ENCODE results near the gene SLC25A21. TPM values are rescaled to one million over a fixed set of nuclear protein-coding genes. Genes with fewer than 3 reads are reported as not detected.

The SLC25A21 gene
- polyA plus RNA-seq, 1 experiment, result 1.5 TPM

DNA sequence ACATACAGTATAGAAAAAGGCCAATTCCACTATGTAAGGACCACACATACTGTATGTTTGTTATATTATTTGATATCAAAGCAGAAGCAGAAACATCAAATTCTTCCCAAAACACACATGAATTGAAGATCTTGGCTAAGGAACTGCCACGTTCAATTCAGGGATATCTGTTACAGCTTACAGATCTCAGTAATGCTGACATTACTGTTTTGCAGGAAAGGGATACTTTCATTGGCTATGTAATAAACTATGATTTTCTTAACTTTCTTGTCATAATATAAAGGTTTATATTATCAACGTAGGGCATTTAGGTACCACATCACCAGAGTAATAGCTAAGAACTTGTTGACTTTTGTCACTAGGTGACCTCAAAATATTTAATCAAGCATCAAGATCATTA lies 362.2 kb downstream of the SLC25A21 start:
- ChIA-PET CTCF (no interaction called here), POLR2A (no interaction called here)
- Histone ChIP-seq H3K9me3 (ENCODE audit: control insufficient read depth, insufficient read depth, low read length) (no peaks in the 10 kb centered on the region), H3K4me3 (ENCODE audit: low read depth, low read length) (no peak overlapping the region), H3K27ac (ENCODE audit: low read depth, low read length) (no peak overlapping the region), H3K27me3 (ENCODE audit: control insufficient read depth, insufficient read depth, low read length) (no peaks in the 10 kb centered on the region)
- TF ChIP-seq, protein P1, sequence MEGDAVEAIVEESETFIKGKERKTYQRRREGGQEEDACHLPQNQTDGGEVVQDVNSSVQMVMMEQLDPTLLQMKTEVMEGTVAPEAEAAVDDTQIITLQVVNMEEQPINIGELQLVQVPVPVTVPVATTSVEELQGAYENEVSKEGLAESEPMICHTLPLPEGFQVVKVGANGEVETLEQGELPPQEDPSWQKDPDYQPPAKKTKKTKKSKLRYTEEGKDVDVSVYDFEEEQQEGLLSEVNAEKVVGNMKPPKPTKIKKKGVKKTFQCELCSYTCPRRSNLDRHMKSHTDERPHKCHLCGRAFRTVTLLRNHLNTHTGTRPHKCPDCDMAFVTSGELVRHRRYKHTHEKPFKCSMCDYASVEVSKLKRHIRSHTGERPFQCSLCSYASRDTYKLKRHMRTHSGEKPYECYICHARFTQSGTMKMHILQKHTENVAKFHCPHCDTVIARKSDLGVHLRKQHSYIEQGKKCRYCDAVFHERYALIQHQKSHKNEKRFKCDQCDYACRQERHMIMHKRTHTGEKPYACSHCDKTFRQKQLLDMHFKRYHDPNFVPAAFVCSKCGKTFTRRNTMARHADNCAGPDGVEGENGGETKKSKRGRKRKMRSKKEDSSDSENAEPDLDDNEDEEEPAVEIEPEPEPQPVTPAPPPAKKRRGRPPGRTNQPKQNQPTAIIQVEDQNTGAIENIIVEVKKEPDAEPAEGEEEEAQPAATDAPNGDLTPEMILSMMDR (IDR thresholded peaks at IDR 0.05; ENCODE audit: low read depth, low read length), result no peak
- no peak for DNase-seq (ENCODE audit: low read depth, low spot score)

DNA sequence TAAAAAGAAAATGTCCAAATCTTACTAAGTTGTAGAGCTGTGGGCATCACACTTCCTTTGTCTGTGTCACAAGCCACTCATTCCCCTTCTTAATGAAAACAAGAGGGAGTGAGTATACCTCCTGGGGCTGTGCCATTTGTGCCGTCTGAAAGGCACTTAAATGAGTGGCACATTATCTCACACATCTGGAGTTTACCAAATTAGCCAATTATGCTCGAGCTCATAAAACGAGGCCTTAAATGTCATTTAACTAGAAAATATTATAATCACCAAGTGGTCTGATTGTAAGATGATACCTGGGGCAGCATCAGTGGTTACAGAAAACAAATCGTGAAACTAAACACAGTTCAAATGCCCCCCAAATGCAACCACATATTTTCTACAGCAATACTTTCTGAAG lies 364.7 kb downstream of the SLC25A21 start:
- TF ChIP-seq, protein P1 (IDR thresholded peaks at IDR 0.05; ENCODE audit: low read depth, low read length), result no peak
- Histone ChIP-seq H3K27me3 (ENCODE audit: control insufficient read depth, insufficient read depth, low read length) (no peaks in the 10 kb centered on the region), H3K4me3 (ENCODE audit: low read depth, low read length) (no peak overlapping the region), H3K9me3 (ENCODE audit: control insufficient read depth, insufficient read depth, low read length) (no peaks in the 10 kb centered on the region), H3K27ac (ENCODE audit: low read depth, low read length) (no peak overlapping the region)
- no peak for DNase-seq (ENCODE audit: low read depth, low spot score)
- ChIA-PET CTCF (no interaction called here), POLR2A (no interaction called here)

DNA sequence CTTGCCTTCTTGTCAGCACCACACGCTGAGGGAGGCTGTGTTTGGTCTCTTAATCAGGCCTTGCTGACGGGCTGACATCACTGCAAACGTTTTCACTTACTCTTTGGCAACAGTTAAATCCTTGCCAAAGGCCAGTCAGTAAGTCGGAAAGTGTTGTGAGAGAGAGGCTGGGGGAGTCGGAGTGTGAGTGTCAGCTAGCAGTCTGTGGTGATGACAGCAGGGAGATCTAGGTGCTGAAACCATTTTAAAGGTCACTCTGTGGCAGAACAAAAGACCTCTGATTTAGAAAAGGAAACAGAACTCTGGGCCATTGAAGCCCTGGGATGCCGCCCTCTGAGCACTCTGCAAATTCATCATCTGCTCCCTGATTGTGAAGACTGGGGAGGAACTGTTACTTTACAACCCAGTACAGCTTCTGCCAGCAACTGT lies 367.3 kb downstream of the SLC25A21 start:
- POLR2A ChIA-PET, result no interaction called here
- no peak for DNase-seq (ENCODE audit: low read depth, low spot score)
- Histone ChIP-seq H3K9me3 (ENCODE audit: control insufficient read depth, insufficient read depth, low read length) (no peaks in the 10 kb centered on the region), H3K27ac (ENCODE audit: low read depth, low read length) (no peak overlapping the region), H3K4me3 (ENCODE audit: low read depth, low read length) (no peak overlapping the region), H3K27me3 (ENCODE audit: control insufficient read depth, insufficient read depth, low read length) (no peaks in the 10 kb centered on the region)
- CTCF ChIA-PET, result no interaction called here
- TF ChIP-seq, protein P1 (IDR thresholded peaks at IDR 0.05; ENCODE audit: low read depth, low read length), result no peak

DNA sequence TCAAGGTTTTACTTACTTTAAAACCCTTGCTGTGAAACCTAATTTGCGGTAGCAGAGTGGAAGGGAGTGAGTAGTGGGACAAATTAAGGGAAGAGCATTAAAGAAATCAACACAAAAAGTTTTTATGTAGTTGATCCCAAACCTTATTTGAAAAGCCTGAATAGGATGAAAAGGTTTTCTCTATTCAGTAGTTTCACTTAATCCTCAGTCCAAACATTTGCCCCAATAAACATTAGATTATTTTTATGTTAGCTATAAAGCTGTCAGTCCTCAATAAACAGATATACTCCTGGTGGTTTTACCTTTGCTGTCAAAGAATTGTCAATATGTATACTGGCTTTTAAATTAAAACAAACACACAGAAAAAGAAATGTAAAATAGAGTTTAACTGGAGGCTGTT lies 374.8 kb downstream of the SLC25A21 start:
- no peak for DNase-seq (ENCODE audit: low read depth, low spot score)
- Histone ChIP-seq H3K27ac (ENCODE audit: low read depth, low read length) (no peak overlapping the region), H3K4me3 (ENCODE audit: low read depth, low read length) (no peak overlapping the region), H3K27me3 (ENCODE audit: control insufficient read depth, insufficient read depth, low read length) (no peaks in the 10 kb centered on the region), H3K9me3 (ENCODE audit: control insufficient read depth, insufficient read depth, low read length) (no peaks in the 10 kb centered on the region)
- TF ChIP-seq, protein P1 (IDR thresholded peaks at IDR 0.05; ENCODE audit: low read depth, low read length), result no peak
- ChIA-PET CTCF (no interaction called here), POLR2A (no interaction called here)

DNA sequence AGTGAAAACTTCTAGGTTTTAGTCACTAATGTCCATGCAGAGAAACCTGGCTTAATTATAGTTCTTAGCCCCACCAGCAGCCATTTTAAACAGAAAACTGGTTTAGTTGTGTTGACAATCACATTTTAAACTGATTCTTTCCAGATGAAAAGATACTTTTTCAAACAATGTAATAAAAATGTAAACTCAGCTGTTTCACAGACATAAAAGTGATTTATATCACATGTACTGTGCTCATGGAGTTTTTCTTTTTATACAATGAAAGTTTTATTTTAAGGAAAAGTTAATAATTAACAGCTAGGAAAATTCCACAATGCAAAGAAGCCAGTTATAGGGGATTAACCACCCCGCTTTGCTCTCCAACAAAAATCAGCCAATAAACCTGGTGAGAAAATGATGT lies 381.0 kb downstream of the SLC25A21 start:
- Histone ChIP-seq H3K27ac (ENCODE audit: low read depth, low read length) (no peak overlapping the region), H3K27me3 (ENCODE audit: control insufficient read depth, insufficient read depth, low read length) (no peaks in the 10 kb centered on the region), H3K4me3 (ENCODE audit: low read depth, low read length) (no peak overlapping the region), H3K9me3 (ENCODE audit: control insufficient read depth, insufficient read depth, low read length) (no peaks in the 10 kb centered on the region)
- ChIA-PET POLR2A (no interaction called here), CTCF (interaction anchor here (1.5 to 1.9 kb wide), 2 partner anchors 13 to 359 kb away, joined by 3 to 5 read pairs; no protein-coding TSS in a partner anchor)
- DNase-seq (ENCODE audit: low read depth, low spot score), result no peak
- TF ChIP-seq, protein P1 (IDR thresholded peaks at IDR 0.05; ENCODE audit: low read depth, low read length), result no peak
